ENCODE results near the gene NEURL2.

- TF ChIP-seq CTCF (IDR thresholded peaks at IDR 0.05) (no peak), EZH2 (IDR thresholded peaks at IDR 0.05) (no peak), EZH2phosphoT487 (IDR thresholded peaks at IDR 0.05) (no peak)
These were observed 21.3 kb upstream of the NEURL2 start for GRCh38 chr20:45912344-45912682.
